ENCODE measurements around the gene AKAP13. TPM values are rescaled to one million over a fixed set of nuclear protein-coding genes. Genes with fewer than 3 reads are reported as not detected.

AKAP13 gene
- total and polyA plus RNA-seq, 3 donors from 2014 or later, result 79.5 to 207 (median 187) TPM

DNA sequence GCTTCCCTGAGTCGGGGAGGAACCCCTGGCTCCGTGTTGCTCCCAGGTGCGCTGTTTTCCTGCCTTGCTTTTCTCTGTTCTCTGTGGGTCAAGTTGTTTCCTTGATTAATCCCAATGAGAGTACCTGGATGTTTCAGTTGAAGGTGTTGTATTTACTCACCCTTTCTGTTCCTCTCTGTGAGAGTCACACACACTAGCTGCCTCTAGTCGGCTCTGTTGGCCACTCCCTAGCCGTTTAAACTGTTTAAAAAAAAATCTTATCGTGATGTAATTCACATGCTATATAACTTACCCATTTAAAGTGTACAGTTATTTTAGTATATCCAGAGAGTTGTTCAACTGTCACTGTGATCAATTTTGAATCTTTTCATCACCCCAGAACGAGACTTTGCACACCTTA is 74.0 kb downstream of the AKAP13 start:
- intact Hi-C loops (cut with DNase I; ENCODE audit: low total_unique reads), result no loop called here
- Histone ChIP-seq H3K4me3 (no peak overlapping the region), H3K36me3 (ENCODE audit: low read depth, missing control alignments) (no peaks in the 10 kb centered on the region), H3K27ac (no peak overlapping the region), H3K27me3 (no peaks in the 10 kb centered on the region), H3K9me3 (no peaks in the 10 kb centered on the region), H3K4me1 (no peaks in the 10 kb centered on the region)
- DNase-seq, result no peak
- WGBS, 2 donors, result 82 to 90% methylated on average over 7 of the region's 7 CpGs
- no peak for TF ChIP-seq POLR2A (IDR thresholded peaks at IDR 0.05)
- TF ChIP-seq, protein P1, sequence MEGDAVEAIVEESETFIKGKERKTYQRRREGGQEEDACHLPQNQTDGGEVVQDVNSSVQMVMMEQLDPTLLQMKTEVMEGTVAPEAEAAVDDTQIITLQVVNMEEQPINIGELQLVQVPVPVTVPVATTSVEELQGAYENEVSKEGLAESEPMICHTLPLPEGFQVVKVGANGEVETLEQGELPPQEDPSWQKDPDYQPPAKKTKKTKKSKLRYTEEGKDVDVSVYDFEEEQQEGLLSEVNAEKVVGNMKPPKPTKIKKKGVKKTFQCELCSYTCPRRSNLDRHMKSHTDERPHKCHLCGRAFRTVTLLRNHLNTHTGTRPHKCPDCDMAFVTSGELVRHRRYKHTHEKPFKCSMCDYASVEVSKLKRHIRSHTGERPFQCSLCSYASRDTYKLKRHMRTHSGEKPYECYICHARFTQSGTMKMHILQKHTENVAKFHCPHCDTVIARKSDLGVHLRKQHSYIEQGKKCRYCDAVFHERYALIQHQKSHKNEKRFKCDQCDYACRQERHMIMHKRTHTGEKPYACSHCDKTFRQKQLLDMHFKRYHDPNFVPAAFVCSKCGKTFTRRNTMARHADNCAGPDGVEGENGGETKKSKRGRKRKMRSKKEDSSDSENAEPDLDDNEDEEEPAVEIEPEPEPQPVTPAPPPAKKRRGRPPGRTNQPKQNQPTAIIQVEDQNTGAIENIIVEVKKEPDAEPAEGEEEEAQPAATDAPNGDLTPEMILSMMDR (IDR thresholded peaks at IDR 0.05), result no peak

GRCh38 chr15:85455891-85456290 is 75.5 kb downstream of the AKAP13 start:
- no peaks in the 10 kb centered on the region for H3K4me1 ChIP-seq
- no peak for DNase-seq
- intact Hi-C loops (cut with DNase I; ENCODE audit: low total_unique reads), result no loop called here
- H3K4me3 ChIP-seq, result no peak overlapping the region
- no peaks in the 10 kb centered on the region for H3K27me3 ChIP-seq
- H3K9me3 ChIP-seq, result no peaks in the 10 kb centered on the region
- H3K36me3 ChIP-seq (ENCODE audit: low read depth, missing control alignments), result no peaks in the 10 kb centered on the region
- H3K27ac ChIP-seq, result no peak overlapping the region
- TF ChIP-seq, protein P1 (IDR thresholded peaks at IDR 0.05), result no peak
- no peak for TF ChIP-seq POLR2A (IDR thresholded peaks at IDR 0.05)

DNA sequence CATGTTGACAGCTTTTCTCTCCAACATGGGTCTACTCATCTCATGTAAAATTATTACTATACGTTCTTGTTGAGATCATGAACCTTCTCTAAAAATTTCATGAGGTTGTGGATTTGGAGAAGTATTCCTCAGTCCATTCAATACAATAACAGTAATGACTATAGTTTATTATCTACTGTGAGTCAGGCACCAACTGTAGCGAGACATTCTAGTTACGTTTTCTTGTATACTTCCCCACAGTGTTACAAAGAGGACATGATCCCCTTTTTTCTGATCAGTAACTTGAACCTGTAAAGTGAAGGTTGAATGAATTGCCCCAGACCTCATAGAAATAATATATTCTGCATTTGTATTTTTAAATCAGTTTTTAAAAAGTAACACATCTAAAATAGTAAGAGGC is 76.4 kb downstream of the AKAP13 start:
- Histone ChIP-seq H3K9me3 (no peaks in the 10 kb centered on the region), H3K4me1 (no peaks in the 10 kb centered on the region), H3K27ac (no peak overlapping the region), H3K4me3 (no peak overlapping the region), H3K36me3 (ENCODE audit: low read depth, missing control alignments) (no peaks in the 10 kb centered on the region), H3K27me3 (no peaks in the 10 kb centered on the region)
- WGBS, 2 donors, result 90 to 94% methylated on average over 3 of the region's 3 CpGs
- DNase-seq, result no peak
- intact Hi-C loops (cut with DNase I; ENCODE audit: low total_unique reads), result no loop called here
- no peak for TF ChIP-seq POLR2A (IDR thresholded peaks at IDR 0.05)
- TF ChIP-seq, protein P1 (IDR thresholded peaks at IDR 0.05), result no peak

DNA sequence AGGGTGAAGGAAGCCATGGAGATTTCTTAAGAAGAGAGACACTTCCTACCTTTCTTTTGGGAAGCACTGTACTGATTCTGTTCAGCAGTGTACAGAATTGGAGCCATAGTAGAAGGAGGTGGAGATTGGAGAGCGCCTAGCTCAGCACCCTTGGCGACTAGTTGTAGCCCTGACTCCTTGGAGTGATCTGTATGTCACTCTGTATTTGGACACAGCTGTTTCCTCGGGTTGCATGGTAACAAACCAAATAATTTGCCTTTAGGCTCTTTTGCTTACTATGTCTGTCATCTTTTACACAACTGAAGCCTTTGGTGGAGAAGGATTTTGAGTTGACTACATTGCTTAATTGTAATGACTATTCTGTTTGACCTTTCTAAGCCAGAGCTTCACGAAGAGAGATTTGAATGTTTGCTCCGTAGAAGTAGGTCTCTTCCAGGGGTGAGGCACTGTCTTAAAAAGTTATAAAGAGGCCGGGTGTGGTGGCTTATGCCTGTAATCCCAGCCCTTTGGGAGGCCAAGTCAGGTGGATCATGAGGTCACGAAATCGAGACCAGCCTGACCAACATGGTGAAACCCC is 77.1 kb downstream of the AKAP13 start:
- Histone ChIP-seq H3K4me1 (no peaks in the 10 kb centered on the region), H3K36me3 (ENCODE audit: low read depth, missing control alignments) (no peaks in the 10 kb centered on the region), H3K27me3 (no peaks in the 10 kb centered on the region), H3K27ac (no peak overlapping the region), H3K4me3 (no peak overlapping the region), H3K9me3 (no peaks in the 10 kb centered on the region)
- DNase-seq, result no peak
- WGBS, 2 donors, result 92% methylated on average over 8 of the region's 8 CpGs
- TF ChIP-seq POLR2A (IDR thresholded peaks at IDR 0.05), result no peak
- TF ChIP-seq, protein P1 (IDR thresholded peaks at IDR 0.05), result no peak
- intact Hi-C loops (cut with DNase I; ENCODE audit: low total_unique reads), result no loop called here

DNA sequence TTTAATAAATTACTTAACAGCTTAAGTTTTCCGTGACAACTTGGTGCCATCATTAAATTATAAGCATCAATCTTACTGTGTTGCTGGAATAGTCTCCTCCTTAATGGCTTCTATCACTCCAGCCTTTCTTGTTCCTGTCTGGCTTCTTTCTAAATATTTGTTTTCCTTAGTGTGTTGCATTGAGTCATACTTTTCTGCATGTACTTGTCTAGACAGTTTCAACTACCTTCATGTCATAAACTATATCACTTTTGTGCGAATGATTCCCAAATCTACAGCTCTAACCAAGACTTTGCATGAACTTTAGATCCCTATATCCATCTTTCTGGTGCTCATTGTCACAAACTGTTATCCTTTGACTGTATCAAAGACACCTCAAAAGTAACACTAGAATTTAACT is 78.4 kb downstream of the AKAP13 start:
- peaks cover 5% of the 10 kb centered on the region for H3K4me1 ChIP-seq
- no peaks in the 10 kb centered on the region for H3K27me3 ChIP-seq
- intact Hi-C loops (cut with DNase I; ENCODE audit: low total_unique reads), result no loop called here
- WGBS, 2 donors, result 96 to 100% methylated on average over 2 of the region's 2 CpGs
- no peaks in the 10 kb centered on the region for H3K9me3 ChIP-seq
- no peak for DNase-seq
- H3K4me3 ChIP-seq, result no peak overlapping the region
- H3K27ac ChIP-seq, result no peak overlapping the region
- TF ChIP-seq, protein P1 (IDR thresholded peaks at IDR 0.05), result no peak
- no peak for TF ChIP-seq POLR2A (IDR thresholded peaks at IDR 0.05)
- no peaks in the 10 kb centered on the region for H3K36me3 ChIP-seq (ENCODE audit: low read depth, missing control alignments)

Data from testis (tissue), 3 donors.